Type B pancreatic cell (in vitro differentiated cells): Measurements from ENCODE around the gene OBP2A. TPM values are rescaled to one million over a fixed set of nuclear protein-coding genes. Genes with fewer than 3 reads are reported as not detected.
"Not testable (repeated sequence)": the region's sequence is repeated elsewhere in the genome, so short reads cannot be mapped to it uniquely, and the experiment has no call there.

Experiments
- DNase-seq: peaks from one replicate; pipeline ENCODE4 v3.0.0; 2021; ENCODE audit warnings: mixed read lengths; ENCODE audit not compliant: unreplicated experiment; ENCODE audit errors: extremely low spot score
- H3K27ac Mint-ChIP-seq: 2 replicates; pipeline ENCODE4 v1.8.0; 2021; ENCODE audit warnings: mild to moderate bottlenecking, mixed read lengths
- H3K27me3 Mint-ChIP-seq: 2 replicates; pipeline ENCODE4 v1.8.0; 2021; ENCODE audit warnings: mixed read lengths
- H3K36me3 Mint-ChIP-seq: 2 replicates; pipeline ENCODE4 v1.8.0; 2021; ENCODE audit warnings: mixed read lengths
- H3K4me1 Mint-ChIP-seq: one replicate; pipeline ENCODE4 v1.8.0; 2021; ENCODE audit warnings: mixed read lengths; ENCODE audit not compliant: unreplicated experiment
- H3K4me3 Mint-ChIP-seq: 2 replicates; pipeline ENCODE4 v1.8.0; 2021; ENCODE audit warnings: mild to moderate bottlenecking, mixed read lengths
- H3K9me3 Mint-ChIP-seq: 2 replicates; pipeline ENCODE4 v1.8.0; 2021; ENCODE audit warnings: mixed read lengths
- CTCF ChIP-seq: fragments of 200-600 bp; sonication (generic); conservative IDR thresholded peaks from 2 replicates; pipeline ENCODE4 v1.5.0; 2021; ENCODE audit warnings: antibody characterized with exemption, mild to moderate bottlenecking
- total RNA-seq: library from RNA; stranded (reverse); gene quantifications from 2 replicates; pipeline ENCODE4 v1.2.1, GENCODE V29; 2021; ENCODE audit warnings: low replicate concordance

Gene OBP2A
- total RNA-seq, 1 donor from 2014 or later = not detected

- Mint-ChIP-seq H3K36me3 (no peaks in the 10 kb centered on the region), H3K4me3 (no peak overlapping the region), H3K9me3 (no peaks in the 10 kb centered on the region), H3K27ac (no peak overlapping the region), H3K4me1 (no peaks in the 10 kb centered on the region), H3K27me3 (peaks cover 8% of the 10 kb centered on the region)
- DNase-seq = peak; percentile 16
- no peak for TF ChIP-seq CTCF
Observed at GRCh38 chr9:135530146-135530545, 15.8 kb upstream of the OBP2A start.

- Mint-ChIP-seq H3K9me3 (no peaks in the 10 kb centered on the region), H3K36me3 (no peaks in the 10 kb centered on the region), H3K27ac (no peak overlapping the region), H3K27me3 (peaks cover 9% of the 10 kb centered on the region), H3K4me3 (no peak overlapping the region), H3K4me1 (no peaks in the 10 kb centered on the region)
- peak; percentile 61 for DNase-seq
- no peak for TF ChIP-seq CTCF
Observed at GRCh38 chr9:135531096-135531495, 14.8 kb upstream of the OBP2A start.

GRCh38 chr9:135533113-135533512 is 12.8 kb upstream of the OBP2A start:
- no peak for DNase-seq
- Mint-ChIP-seq H3K27me3 (peaks cover 26% of the 10 kb centered on the region), H3K36me3 (no peaks in the 10 kb centered on the region), H3K9me3 (no peaks in the 10 kb centered on the region), H3K4me1 (no peaks in the 10 kb centered on the region), H3K27ac (no peak overlapping the region), H3K4me3 (no peak overlapping the region)
- no peak for TF ChIP-seq CTCF

- Mint-ChIP-seq H3K27ac (no peak overlapping the region), H3K9me3 (no peaks in the 10 kb centered on the region), H3K36me3 (no peaks in the 10 kb centered on the region), H3K27me3 (peaks cover 31% of the 10 kb centered on the region), H3K4me3 (no peak overlapping the region), H3K4me1 (no peaks in the 10 kb centered on the region)
- TF ChIP-seq CTCF = no peak
- no peak for DNase-seq
Observed at GRCh38 chr9:135533674-135534073, 12.3 kb upstream of the OBP2A start.

GRCh38 chr9:135534192-135534711 is 11.7 kb upstream of the OBP2A start:
- H3K9me3 Mint-ChIP-seq, H3K4me1 Mint-ChIP-seq, H3K36me3 Mint-ChIP-seq, H3K4me3 Mint-ChIP-seq, H3K27ac Mint-ChIP-seq: not testable (repeated sequence)
- DNase-seq = peak; percentile 55
- H3K27me3 Mint-ChIP-seq = peaks cover 34% of the 10 kb centered on the region

- H3K9me3 Mint-ChIP-seq, H3K4me3 Mint-ChIP-seq, H3K4me1 Mint-ChIP-seq, H3K36me3 Mint-ChIP-seq, H3K27ac Mint-ChIP-seq: not testable (repeated sequence)
- peak; percentile 43 for DNase-seq
- H3K27me3 Mint-ChIP-seq = peaks cover 37% of the 10 kb centered on the region
Observed at GRCh38 chr9:135534826-135535225, 11.1 kb upstream of the OBP2A start.

GRCh38 chr9:135535631-135536030 is 10.3 kb upstream of the OBP2A start:
- H3K27ac Mint-ChIP-seq, H3K9me3 Mint-ChIP-seq, H3K4me3 Mint-ChIP-seq, H3K36me3 Mint-ChIP-seq, H3K4me1 Mint-ChIP-seq: not testable (repeated sequence)
- peak; percentile 44 for DNase-seq
- peaks cover 42% of the 10 kb centered on the region for H3K27me3 Mint-ChIP-seq
